ENCODE measurements around the gene NDUFAF8. TPM values are rescaled to one million over a fixed set of nuclear protein-coding genes. Genes with fewer than 3 reads are reported as not detected.

NDUFAF8 gene
- total RNA-seq, 4 donors from 2014 or later, result 28.7 to 56.7 (median 37.5) TPM

DNA sequence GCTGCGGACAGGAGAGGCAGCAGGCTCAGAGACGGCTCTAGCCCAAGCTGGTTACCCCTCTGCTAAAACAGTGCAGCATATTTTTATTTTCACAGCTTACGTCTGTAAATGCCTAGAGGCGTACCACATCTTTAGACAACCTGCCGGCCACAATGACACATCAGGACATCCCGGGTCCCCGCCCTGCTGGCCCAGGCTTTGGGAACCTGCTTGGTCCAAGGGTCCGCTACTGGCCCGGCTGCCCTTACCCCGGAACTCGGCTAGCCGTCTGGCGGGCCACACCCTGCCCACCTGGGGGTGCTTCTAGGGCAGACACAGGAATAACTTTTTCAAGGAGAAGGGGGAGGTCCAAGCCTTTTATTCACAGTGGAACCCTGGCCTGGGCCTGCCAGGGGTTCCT, 20.7 kb upstream of the NDUFAF8 start:
- ATAC-seq (ENCODE audit: low FRiP score) (no peak), DNase-seq (ENCODE audit: low spot score) (no peak)
- TF ChIP-seq, protein P1, sequence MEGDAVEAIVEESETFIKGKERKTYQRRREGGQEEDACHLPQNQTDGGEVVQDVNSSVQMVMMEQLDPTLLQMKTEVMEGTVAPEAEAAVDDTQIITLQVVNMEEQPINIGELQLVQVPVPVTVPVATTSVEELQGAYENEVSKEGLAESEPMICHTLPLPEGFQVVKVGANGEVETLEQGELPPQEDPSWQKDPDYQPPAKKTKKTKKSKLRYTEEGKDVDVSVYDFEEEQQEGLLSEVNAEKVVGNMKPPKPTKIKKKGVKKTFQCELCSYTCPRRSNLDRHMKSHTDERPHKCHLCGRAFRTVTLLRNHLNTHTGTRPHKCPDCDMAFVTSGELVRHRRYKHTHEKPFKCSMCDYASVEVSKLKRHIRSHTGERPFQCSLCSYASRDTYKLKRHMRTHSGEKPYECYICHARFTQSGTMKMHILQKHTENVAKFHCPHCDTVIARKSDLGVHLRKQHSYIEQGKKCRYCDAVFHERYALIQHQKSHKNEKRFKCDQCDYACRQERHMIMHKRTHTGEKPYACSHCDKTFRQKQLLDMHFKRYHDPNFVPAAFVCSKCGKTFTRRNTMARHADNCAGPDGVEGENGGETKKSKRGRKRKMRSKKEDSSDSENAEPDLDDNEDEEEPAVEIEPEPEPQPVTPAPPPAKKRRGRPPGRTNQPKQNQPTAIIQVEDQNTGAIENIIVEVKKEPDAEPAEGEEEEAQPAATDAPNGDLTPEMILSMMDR (IDR thresholded peaks at IDR 0.05), result no peak

DNA sequence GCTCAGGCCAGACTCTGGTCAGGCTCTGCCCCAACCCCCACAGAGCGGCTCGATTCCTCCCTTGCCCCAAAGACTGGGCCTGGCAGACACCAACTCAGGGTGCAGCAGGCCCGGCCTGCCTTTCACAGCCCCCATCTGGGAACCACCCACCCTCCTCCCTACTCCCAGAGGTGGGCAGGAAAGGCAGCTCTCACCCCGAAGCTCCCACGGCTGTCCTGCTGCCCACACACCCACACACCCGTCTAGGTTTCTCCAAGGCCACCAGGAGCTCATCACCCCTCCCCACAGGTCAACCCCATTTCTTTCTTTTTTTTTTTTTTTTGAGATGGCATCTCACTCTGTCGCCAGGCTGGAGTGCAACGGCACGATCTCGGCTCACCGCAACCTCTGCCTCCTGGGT, 20.1 kb upstream of the NDUFAF8 start:
- TF ChIP-seq, protein P1 (IDR thresholded peaks at IDR 0.05), result no peak
- DNase-seq (ENCODE audit: low spot score) (no peak), ATAC-seq (ENCODE audit: low FRiP score) (no peak)

DNA sequence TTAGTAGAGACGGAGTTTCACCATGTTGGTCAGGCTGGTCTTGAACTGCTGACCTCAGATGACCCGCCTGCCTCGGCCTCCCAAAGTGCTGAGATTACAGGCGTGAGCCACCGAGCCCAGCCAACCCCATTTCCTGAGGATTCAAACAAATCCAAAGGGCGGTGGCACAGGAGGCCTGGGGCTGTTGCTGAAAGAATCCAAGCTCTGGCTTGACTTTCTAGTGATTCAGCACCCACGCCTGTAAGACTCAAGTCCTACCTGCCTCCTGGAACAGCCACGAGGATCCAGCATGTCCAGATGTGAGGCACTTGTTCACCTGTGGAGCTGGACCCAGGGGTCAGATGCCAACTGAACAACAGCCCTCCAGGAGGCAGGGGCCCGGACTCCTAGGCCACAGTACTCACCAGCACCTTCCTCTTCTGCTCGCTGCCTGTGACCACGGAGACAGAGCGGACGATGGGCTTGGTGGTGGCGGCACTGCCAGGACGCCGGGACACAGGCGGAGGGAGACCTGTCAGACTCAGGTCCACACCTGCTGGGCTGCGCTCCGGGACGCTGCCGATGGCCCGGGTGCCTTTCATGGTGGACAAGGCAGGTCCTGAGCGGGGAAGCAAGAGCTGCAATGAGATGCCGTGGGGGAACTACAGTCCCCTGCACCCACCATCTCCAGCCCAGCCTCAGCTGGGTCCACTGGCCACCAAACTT, 19.5 kb upstream of the NDUFAF8 start:
- TF ChIP-seq, protein P1 (IDR thresholded peaks at IDR 0.05), result no peak
- ATAC-seq (ENCODE audit: low FRiP score), result no peak
- DNase-seq (ENCODE audit: low spot score), result no peak

DNA sequence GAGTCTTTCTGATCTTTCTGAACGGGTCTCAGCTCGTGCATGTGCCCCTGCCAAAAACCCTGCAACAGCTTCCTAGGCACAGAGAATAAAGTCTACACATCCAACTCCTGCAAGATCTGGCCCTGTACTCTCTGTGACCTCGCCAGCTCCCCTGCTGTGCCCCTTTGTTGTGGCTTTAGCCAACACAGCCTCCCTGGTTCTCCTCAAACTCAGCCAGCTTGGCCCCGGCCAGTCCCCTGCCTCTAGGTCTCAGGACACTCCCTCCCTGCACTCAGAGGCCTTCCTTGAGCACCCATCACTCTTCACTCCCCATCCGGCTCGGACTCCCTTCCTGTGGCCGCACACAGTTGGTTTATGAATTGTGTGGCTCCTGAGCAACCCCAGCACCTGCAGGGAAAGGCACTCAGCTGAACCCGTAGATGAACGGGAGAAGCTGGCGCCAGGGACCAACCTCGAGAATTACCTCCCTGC, 17.7 kb upstream of the NDUFAF8 start:
- ATAC-seq (ENCODE audit: low FRiP score), result no peak
- TF ChIP-seq, protein P1 (IDR thresholded peaks at IDR 0.05), result no peak
- DNase-seq (ENCODE audit: low spot score), result no peak

DNA sequence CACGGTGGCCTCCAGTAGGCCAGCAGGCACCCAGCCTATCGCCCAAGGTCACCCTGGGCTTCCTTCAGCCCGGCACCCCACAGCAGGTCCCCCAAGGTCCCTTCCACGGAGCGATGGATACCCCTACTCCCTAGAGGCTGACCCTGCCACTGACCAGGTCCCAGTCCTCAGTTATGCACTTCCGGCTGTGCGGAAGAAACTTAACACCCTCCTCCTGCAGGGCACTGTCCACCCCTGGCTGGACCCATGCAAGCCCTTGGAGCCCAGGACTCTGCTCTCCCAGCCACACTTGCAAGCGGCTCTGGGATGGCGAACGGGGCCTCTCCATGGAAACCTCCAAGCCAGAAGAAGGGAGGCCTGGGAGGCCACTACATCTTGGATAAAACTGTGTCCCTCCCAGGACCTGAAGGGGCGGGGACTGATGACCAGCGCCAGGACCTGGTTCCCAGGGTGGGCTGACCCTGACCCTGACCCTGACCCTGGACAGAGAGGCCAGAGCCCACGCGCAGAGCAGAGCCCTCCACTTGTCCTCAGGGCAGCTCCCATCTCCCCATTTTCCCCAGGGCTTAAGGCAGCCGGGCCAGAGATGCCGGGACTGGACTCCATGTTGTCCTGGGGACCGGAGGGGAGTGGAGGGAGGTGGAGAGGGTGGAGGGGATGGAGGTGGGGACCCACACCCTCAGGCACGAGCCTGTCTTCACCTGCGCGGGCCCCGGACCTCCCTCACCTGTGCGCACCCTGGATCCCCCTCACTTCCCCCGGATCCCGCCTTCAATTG, 17.1 kb upstream of the NDUFAF8 start:
- no peak for DNase-seq (ENCODE audit: low spot score)
- ATAC-seq (ENCODE audit: low FRiP score), result peak; percentile 2
- TF ChIP-seq, protein P1 (IDR thresholded peaks at IDR 0.05), result no peak

DNA sequence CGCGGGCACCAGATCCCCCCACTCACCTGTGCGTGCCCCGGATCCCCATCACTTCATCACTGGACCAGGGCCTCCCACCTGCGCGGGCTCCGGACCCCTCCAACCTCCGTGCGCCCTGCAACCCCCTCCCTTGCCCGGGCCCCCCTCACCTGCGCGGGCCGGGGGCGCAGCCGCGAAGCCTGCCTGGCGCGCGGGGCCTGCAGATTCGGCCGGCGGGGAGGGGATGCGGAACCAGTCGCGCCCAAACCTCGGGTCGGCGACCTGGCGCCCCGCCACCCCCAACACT, 16.6 kb upstream of the NDUFAF8 start:
- ATAC-seq (ENCODE audit: low FRiP score) (peak; percentile 0), DNase-seq (ENCODE audit: low spot score) (no peak)
- TF ChIP-seq, protein P1 (IDR thresholded peaks at IDR 0.05), result no peak

Data from omental fat pad (tissue), 4 donors.